Measurements from ENCODE around the gene MRNIP. TPM values are rescaled to one million over a fixed set of nuclear protein-coding genes. Genes with fewer than 3 reads are reported as not detected.

Gene MRNIP
- total RNA-seq, 1 experiment from 2014 or later, result 39.9 TPM

DNA sequence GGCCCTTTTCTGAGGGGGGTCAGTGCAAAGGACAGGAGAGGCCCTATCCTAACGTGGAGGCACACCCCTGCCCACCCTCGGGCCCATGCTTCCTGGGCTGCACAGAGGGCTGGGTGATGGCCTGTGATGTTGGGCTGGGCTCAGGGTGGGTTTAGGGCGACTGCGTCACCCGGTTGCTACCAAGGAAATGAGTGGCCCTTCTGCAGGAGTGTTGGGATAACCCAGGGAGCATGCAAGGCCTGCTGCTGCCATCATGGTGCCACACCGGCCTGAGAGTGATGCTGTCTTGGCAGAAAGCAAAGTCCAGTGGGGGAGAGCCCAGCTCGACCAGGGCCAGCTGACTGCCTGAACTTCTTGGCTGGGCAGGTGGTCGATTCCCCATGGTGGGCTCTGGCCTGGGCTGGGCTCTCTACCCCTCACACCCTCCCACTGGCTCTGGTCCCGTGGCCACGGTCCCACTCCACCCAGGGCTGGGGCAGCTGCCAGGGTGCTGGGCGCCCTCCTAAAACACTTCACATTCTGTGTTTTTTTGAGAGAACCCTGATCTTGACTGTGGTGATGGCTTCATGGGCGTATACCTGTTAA, 21.5 kb upstream of the MRNIP start:
- no TSS peak for BruUV-seq (replicated peaks)
- H3K9me3 ChIP-seq (ENCODE audit: insufficient read depth, low read depth), result peaks cover 16% of the 10 kb centered on the region
- no peaks in the 10 kb centered on the region for H4K20me1 ChIP-seq (ENCODE audit: insufficient read depth)
- H3K4me2 ChIP-seq, result no peak overlapping the region
- H3K9me2 ChIP-seq (ENCODE audit: insufficient read depth), result no peaks in the 10 kb centered on the region
- no peak for TF ChIP-seq EZH2 (IDR thresholded peaks at IDR 0.05; ENCODE audit: low read depth)
- TF ChIP-seq, protein P1, sequence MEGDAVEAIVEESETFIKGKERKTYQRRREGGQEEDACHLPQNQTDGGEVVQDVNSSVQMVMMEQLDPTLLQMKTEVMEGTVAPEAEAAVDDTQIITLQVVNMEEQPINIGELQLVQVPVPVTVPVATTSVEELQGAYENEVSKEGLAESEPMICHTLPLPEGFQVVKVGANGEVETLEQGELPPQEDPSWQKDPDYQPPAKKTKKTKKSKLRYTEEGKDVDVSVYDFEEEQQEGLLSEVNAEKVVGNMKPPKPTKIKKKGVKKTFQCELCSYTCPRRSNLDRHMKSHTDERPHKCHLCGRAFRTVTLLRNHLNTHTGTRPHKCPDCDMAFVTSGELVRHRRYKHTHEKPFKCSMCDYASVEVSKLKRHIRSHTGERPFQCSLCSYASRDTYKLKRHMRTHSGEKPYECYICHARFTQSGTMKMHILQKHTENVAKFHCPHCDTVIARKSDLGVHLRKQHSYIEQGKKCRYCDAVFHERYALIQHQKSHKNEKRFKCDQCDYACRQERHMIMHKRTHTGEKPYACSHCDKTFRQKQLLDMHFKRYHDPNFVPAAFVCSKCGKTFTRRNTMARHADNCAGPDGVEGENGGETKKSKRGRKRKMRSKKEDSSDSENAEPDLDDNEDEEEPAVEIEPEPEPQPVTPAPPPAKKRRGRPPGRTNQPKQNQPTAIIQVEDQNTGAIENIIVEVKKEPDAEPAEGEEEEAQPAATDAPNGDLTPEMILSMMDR (conservative IDR thresholded peaks at IDR 0.05), result no peak
- ChIA-PET POLR2A (ENCODE audit: unreplicated experiment) (no interaction called here), CTCF (no interaction called here)
- H3K79me2 ChIP-seq (ENCODE audit: low read depth), result no peaks in the 10 kb centered on the region
- H3K4me3 ChIP-seq, result no peak overlapping the region
- no peak overlapping the region for H3K27ac ChIP-seq
- intact Hi-C loops (cut with micrococcal nuclease; ENCODE audit: unreplicated experiment), result no loop called here
- no peak for DNase-seq
- peaks cover 26% of the 10 kb centered on the region for H3K36me3 ChIP-seq (ENCODE audit: low read depth)
- H3K4me1 ChIP-seq (replicated peaks; ENCODE audit: insufficient read depth), result no peaks in the 10 kb centered on the region
- no peak overlapping the region for H2AFZ ChIP-seq
- no peaks in the 10 kb centered on the region for H3F3A ChIP-seq (ENCODE audit: insufficient read depth, low read depth)
- H3K27me3 ChIP-seq (ENCODE audit: insufficient read depth, low read depth), result no peaks in the 10 kb centered on the region

DNA sequence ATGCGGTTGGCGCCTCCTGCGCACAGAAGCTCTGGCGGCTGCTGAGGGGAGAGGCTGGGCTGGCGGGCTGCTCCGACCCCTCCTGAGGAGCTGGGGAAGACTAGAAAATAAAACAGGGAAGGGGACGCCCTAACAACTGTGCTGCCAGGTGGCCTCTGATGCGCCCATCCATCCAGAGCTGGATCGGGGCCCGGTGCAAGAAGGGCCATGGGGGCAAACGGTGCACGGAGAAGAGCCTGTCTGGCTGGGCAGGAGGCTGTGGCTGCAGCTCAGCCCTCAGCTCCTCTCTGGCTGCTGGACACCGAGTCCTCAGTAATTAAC, 21.0 kb upstream of the MRNIP start:
- intact Hi-C loops (cut with micrococcal nuclease; ENCODE audit: unreplicated experiment), result no loop called here
- H3K4me2 ChIP-seq, result no peak overlapping the region
- H3K27me3 ChIP-seq (ENCODE audit: insufficient read depth, low read depth), result no peaks in the 10 kb centered on the region
- no peak overlapping the region for H3K4me3 ChIP-seq
- H3K79me2 ChIP-seq (ENCODE audit: low read depth), result no peaks in the 10 kb centered on the region
- ChIA-PET POLR2A (ENCODE audit: unreplicated experiment) (no interaction called here), CTCF (no interaction called here)
- H4K20me1 ChIP-seq (ENCODE audit: insufficient read depth), result no peaks in the 10 kb centered on the region
- peaks cover 26% of the 10 kb centered on the region for H3K36me3 ChIP-seq (ENCODE audit: low read depth)
- no peak overlapping the region for H2AFZ ChIP-seq
- no TSS peak for BruUV-seq (replicated peaks)
- H3K27ac ChIP-seq, result no peak overlapping the region
- no peaks in the 10 kb centered on the region for H3F3A ChIP-seq (ENCODE audit: insufficient read depth, low read depth)
- no peaks in the 10 kb centered on the region for H3K4me1 ChIP-seq (replicated peaks; ENCODE audit: insufficient read depth)
- TF ChIP-seq, protein P1 (conservative IDR thresholded peaks at IDR 0.05), result no peak
- TF ChIP-seq EZH2 (IDR thresholded peaks at IDR 0.05; ENCODE audit: low read depth), result no peak
- DNase-seq, result no peak
- no peaks in the 10 kb centered on the region for H3K9me2 ChIP-seq (ENCODE audit: insufficient read depth)
- peaks cover 16% of the 10 kb centered on the region for H3K9me3 ChIP-seq (ENCODE audit: insufficient read depth, low read depth)

DNA sequence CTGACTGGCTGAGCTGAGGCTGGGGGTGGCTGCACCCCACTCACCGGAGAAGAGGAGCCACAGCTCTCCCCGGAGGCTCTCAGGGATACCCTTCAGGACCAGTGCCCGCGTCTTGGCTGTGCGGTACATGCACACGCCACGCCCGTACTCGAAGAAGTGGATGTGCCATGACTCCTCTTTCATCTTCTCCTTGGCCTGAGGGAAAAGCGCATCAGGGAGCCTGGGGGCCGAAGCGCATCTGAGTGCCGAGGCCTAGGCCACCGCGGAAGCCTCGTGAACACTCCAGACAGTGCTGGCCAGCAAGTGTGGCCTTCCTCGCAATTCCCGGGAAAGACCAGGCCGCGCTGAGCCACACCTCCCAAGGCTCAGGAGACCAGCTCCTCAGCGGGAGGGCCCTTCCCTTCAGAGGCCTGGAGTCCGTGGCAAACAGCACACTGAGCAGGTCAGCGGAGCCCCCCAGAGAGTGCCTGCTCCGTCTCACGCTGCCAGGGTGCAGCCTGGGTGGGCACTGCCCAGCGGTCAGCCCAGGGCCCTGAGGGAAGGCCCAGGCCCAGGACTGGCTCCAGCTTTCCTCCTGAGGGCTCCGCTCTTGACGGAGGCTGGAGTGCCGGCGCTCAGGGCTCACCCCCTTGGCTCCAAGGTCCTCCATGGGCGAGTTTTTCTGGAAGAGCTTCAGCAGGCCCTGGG, 20.5 kb upstream of the MRNIP start:
- no peaks in the 10 kb centered on the region for H3K9me2 ChIP-seq (ENCODE audit: insufficient read depth)
- TF ChIP-seq, protein P1 (conservative IDR thresholded peaks at IDR 0.05), result no peak
- TF ChIP-seq EZH2 (IDR thresholded peaks at IDR 0.05; ENCODE audit: low read depth), result no peak
- H3K79me2 ChIP-seq (ENCODE audit: low read depth), result no peaks in the 10 kb centered on the region
- no peaks in the 10 kb centered on the region for H4K20me1 ChIP-seq (ENCODE audit: insufficient read depth)
- H3K9me3 ChIP-seq (ENCODE audit: insufficient read depth, low read depth), result peaks cover 14% of the 10 kb centered on the region
- no peaks in the 10 kb centered on the region for H3K4me1 ChIP-seq (replicated peaks; ENCODE audit: insufficient read depth)
- no peak overlapping the region for H3K4me3 ChIP-seq
- no peak overlapping the region for H3K4me2 ChIP-seq
- intact Hi-C loops (cut with micrococcal nuclease; ENCODE audit: unreplicated experiment), result no loop called here
- H2AFZ ChIP-seq, result no peak overlapping the region
- H3K27me3 ChIP-seq (ENCODE audit: insufficient read depth, low read depth), result no peaks in the 10 kb centered on the region
- no TSS peak for BruUV-seq (replicated peaks)
- no peak for DNase-seq
- H3K36me3 ChIP-seq (ENCODE audit: low read depth), result peaks cover 21% of the 10 kb centered on the region
- no peaks in the 10 kb centered on the region for H3F3A ChIP-seq (ENCODE audit: insufficient read depth, low read depth)
- ChIA-PET CTCF (no interaction called here), POLR2A (ENCODE audit: unreplicated experiment) (interaction anchor here (0.6 kb wide), 1 partner anchor 35 kb away, joined by 4 read pairs; no protein-coding TSS in a partner anchor)
- no peak overlapping the region for H3K27ac ChIP-seq
